ENCODE data around the gene RAB3D. TPM values are rescaled to one million over a fixed set of nuclear protein-coding genes. Genes with fewer than 3 reads are reported as not detected.

RAB3D gene
- total RNA-seq, 1 donor from 2014 or later, result 9.9 TPM

DNA sequence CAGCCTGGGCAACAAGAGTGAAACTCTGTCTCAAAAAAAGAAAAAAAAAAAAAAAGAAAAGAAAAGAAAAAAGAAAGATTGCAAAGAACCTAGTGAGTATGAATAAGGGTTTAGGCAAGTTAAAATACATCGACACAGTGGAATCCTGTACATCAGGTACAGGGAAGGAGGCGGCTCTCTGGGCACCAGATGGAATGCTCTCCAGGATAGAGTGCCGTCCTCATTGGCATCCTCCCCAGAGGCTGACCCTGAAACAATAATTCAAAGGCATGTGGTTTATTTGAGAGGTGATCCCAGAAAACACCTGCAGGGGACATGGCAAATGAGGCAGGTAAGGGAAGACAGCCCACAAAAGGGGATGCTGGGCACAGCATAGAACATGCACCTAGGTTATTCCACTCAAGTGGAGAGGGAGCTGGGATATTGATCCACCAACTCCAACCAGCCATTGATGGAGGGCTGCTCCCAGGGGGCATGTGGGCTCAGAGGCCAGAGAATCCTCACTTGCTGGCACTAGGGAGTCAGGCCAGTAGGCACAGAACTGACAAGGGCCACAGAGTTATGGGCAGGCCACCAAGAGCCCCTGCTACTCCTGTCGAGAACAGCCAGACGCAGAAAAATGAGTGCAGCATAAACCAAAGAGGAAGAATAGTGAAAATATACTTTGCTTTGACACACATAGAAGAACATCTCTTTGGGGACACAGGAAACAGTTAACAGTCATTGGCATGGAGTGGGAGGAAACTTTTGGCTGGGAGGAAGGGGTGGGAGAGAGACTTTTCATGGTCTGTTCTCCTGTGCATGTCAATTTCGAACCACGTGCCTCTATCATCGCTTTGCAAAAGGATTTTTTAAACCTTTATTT, 39.3 kb downstream of the RAB3D start:
- Histone ChIP-seq H3K36me3 (ENCODE audit: control insufficient read depth in 3 of 3, insufficient read depth in 3 of 3, low read length in 3 of 3) (no peaks in the 10 kb centered on the region), H3K27me3 (ENCODE audit: control insufficient read depth in 3 of 3, insufficient read depth in 3 of 3, low read length in 3 of 3) (peaks cover 7 to 9% (median 8%) of the 10 kb centered on the region in 3 donors), H3K9ac (ENCODE audit: low read depth in 1 of 3, low read length in 3 of 3) (no peak overlapping the region), H3K27ac (ENCODE audit: low read depth, low read length) (no peak overlapping the region), H3K9me3 (ENCODE audit: control insufficient read depth in 3 of 3, low read length in 3 of 3) (no peaks in the 10 kb centered on the region), H3K4me1 (ENCODE audit: control insufficient read depth in 3 of 3, insufficient read depth in 3 of 3, low read length in 3 of 3) (no peaks in the 10 kb centered on the region), H3K4me3 (ENCODE audit: low read length in 3 of 3) (no peak overlapping the region)

DNA sequence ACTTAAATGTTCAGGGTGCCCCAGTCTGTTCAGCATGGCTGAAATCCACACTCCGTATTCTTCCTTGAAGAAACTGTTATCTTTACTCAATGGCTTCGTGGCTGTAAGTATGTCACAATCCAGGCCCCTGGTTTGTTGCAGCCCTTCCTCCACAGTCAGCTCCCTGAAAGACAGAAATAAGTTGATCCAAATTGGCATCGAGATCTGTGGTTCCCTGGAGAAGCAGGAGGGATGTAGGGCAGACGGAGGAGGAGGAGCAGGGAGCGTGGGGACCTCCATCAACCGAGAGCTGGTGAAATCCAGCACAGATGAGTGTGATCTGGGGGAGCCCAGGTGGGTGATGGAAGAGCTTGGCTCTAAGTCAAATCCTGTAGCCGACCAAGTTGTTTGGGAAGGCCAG, 43.2 kb downstream of the RAB3D start:
- H3K4me1 ChIP-seq (ENCODE audit: control insufficient read depth in 3 of 3, insufficient read depth in 3 of 3, low read length in 3 of 3), result peaks cover 0 to 3% (median 2%) of the 10 kb centered on the region in 3 donors
- H3K9me3 ChIP-seq (ENCODE audit: control insufficient read depth in 3 of 3, low read length in 3 of 3), result no peaks in the 10 kb centered on the region
- H3K9ac ChIP-seq (ENCODE audit: low read depth in 1 of 3, low read length in 3 of 3), result no peak overlapping the region
- H3K27me3 ChIP-seq (ENCODE audit: control insufficient read depth in 3 of 3, insufficient read depth in 3 of 3, low read length in 3 of 3), result peaks cover 4 to 16% (median 15%) of the 10 kb centered on the region in 3 donors
- H3K4me3 ChIP-seq (ENCODE audit: low read length in 3 of 3), result no peak overlapping the region
- H3K36me3 ChIP-seq (ENCODE audit: control insufficient read depth in 3 of 3, insufficient read depth in 3 of 3, low read length in 3 of 3), result no peaks in the 10 kb centered on the region
- no peak overlapping the region for H3K27ac ChIP-seq (ENCODE audit: low read depth, low read length)

DNA sequence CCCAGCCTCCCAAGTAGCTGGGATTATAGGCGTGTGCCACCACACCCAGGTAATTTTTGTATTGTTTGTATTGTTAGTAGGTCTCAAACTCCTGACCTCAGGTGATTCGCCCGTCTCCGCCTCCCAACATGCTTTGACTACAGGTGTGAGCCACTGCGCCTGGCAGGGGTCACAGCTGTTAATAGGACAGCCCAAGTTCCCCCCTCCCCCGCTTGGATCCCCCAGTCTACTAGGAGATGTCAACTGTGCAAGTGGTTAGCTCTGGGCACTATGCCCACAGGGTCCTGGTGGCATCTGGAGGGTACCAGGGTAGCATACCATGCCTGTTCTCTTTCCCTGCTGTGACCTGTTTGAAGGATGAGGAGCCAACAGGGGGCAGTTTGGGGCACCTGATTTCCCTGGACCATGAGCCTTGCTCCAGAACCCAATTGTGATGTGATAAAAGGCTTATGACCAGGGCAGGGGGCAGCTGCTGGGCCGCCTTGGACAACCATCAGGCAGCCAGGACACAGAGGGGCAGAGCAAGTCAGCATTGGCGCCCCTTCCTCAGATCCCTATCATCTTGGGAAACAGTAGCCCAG, 43.7 kb downstream of the RAB3D start, which contains the start of gene TSPAN16:
Gene TSPAN16 (plus strand): TSS at position 496 of the 581 bp plus-strand sequence. CDS start 138 bp downstream, outside the sequence.
- Histone ChIP-seq H3K4me3 (ENCODE audit: low read length in 3 of 3) (no peak within 1 kb of the TSS), H3K36me3 (ENCODE audit: control insufficient read depth in 3 of 3, insufficient read depth in 3 of 3, low read length in 3 of 3) (no peaks in the 10 kb centered on the region), H3K9ac (ENCODE audit: low read depth in 1 of 3, low read length in 3 of 3) (no peak within 1 kb of the TSS), H3K27me3 (ENCODE audit: control insufficient read depth in 3 of 3, insufficient read depth in 3 of 3, low read length in 3 of 3) (peaks cover 4 to 18% (median 15%) of the 10 kb centered on the region in 3 donors), H3K4me1 (ENCODE audit: control insufficient read depth in 3 of 3, insufficient read depth in 3 of 3, low read length in 3 of 3) (peaks cover 0 to 3% (median 2%) of the 10 kb centered on the region in 3 donors), H3K9me3 (ENCODE audit: control insufficient read depth in 3 of 3, low read length in 3 of 3) (no peaks in the 10 kb centered on the region), H3K27ac (ENCODE audit: low read depth, low read length) (no peak within 1 kb of the TSS)

DNA sequence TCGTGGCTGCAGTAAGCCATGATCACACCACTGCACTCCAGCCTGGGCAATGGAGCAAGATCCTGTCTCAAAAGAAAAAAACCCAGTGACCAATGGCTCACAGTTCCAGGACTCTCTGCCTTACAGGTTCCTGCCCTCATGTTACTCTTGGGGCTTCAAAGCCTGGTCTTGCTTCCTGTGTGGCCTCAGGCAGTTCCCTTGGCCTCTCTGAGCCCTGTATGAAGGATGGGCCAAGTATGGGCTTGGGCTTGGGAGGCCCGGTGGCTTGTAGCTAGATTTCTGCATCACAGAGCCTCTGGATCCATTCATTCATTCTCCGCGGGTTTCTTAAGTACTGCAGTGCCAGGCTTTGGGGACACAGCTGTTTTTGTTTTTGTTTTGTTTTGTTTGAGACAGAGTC, 44.3 kb downstream of the RAB3D start:
- H3K27me3 ChIP-seq (ENCODE audit: control insufficient read depth in 3 of 3, insufficient read depth in 3 of 3, low read length in 3 of 3), result peaks cover 4 to 19% (median 15%) of the 10 kb centered on the region in 3 donors
- H3K4me1 ChIP-seq (ENCODE audit: control insufficient read depth in 3 of 3, insufficient read depth in 3 of 3, low read length in 3 of 3), result peaks cover 0 to 3% (median 2%) of the 10 kb centered on the region in 3 donors
- no peaks in the 10 kb centered on the region for H3K36me3 ChIP-seq (ENCODE audit: control insufficient read depth in 3 of 3, insufficient read depth in 3 of 3, low read length in 3 of 3)
- no peak overlapping the region for H3K4me3 ChIP-seq (ENCODE audit: low read length in 3 of 3)
- no peak overlapping the region for H3K9ac ChIP-seq (ENCODE audit: low read depth in 1 of 3, low read length in 3 of 3)
- H3K9me3 ChIP-seq (ENCODE audit: control insufficient read depth in 3 of 3, low read length in 3 of 3), result no peaks in the 10 kb centered on the region
- H3K27ac ChIP-seq (ENCODE audit: low read depth, low read length), result no peak overlapping the region

DNA sequence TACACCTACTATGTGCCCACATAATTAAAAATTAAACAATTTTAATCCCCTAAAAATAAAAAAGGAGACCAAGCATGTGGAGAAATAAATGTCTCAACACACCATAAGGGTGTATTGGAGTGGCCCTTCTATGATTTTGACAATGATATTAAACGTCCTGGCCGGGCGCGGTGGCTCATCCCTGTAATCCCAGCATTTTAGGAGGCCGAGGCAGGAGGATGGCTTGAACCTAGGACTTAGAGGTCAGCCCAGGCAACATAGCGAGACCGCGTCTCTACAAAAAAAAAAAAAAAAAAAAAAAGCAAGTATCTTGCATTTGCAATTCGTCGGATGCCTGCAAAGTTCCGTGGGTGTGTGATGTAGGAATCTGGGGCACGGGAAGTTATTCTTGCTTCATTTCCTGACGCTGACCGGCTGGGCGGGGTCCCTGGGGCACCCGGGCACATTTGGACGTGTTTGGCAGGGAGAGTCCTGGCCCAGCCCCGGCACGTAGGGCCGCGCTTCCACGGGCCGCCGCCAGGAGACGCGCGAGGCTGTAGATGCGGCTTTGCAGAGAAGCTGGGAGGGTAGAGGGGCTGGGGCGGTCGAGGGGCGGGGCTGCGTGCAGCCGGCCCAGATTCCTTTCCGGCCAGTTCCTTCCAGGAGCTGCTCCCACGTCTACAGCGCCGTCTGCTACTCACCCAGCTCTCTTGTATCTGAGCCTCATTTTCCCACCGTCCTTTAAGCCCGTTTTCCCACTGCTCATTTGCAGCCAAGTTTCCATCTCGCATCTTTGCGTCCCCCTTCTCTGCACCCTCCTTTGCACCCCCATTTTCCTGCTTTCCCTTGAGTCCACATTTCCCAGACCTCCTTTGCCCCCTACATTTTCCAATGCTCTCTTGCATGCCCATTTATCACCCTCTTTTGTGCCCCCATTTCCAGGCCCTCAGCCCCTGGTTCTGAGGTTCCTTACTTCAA, 45.7 kb downstream of the RAB3D start:
- H3K27ac ChIP-seq (ENCODE audit: low read depth, low read length), result no peak overlapping the region
- no peaks in the 10 kb centered on the region for H3K36me3 ChIP-seq (ENCODE audit: control insufficient read depth in 3 of 3, insufficient read depth in 3 of 3, low read length in 3 of 3)
- H3K9me3 ChIP-seq (ENCODE audit: control insufficient read depth in 3 of 3, low read length in 3 of 3), result no peaks in the 10 kb centered on the region
- H3K9ac ChIP-seq (ENCODE audit: low read depth in 1 of 3, low read length in 3 of 3), result peak overlapping the region in 1 of 3 donors; percentile 41
- peak overlapping the region; percentile 19 to 60 (median 43) for H3K4me3 ChIP-seq (ENCODE audit: low read length in 3 of 3)
- H3K4me1 ChIP-seq (ENCODE audit: control insufficient read depth in 3 of 3, insufficient read depth in 3 of 3, low read length in 3 of 3), result peaks cover 0 to 3% (median 2%) of the 10 kb centered on the region in 3 donors
- H3K27me3 ChIP-seq (ENCODE audit: control insufficient read depth in 3 of 3, insufficient read depth in 3 of 3, low read length in 3 of 3), result peaks cover 0 to 19% (median 15%) of the 10 kb centered on the region in 3 donors

DNA sequence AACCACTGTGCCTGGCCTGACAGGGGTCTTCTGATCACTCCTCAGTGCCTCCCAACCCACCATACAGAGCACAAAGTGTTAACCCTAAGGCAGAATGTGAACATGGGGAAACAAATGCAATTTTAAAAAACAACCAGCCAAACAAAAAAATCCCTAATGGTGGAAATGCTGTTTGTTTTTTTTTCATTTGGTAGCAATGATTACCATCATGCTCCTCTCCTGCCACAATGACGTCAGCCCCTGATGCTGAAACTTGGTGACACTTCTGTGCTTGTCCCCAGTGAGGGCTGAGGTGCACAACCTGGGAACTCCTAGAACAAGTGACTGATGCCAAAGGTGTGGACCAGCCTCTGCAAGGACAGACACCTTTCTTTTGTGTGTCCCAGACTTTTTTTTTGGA, 47.5 kb downstream of the RAB3D start:
- no peaks in the 10 kb centered on the region for H3K9me3 ChIP-seq (ENCODE audit: control insufficient read depth in 3 of 3, low read length in 3 of 3)
- H3K4me3 ChIP-seq (ENCODE audit: low read length in 3 of 3), result no peak overlapping the region
- H3K9ac ChIP-seq (ENCODE audit: low read depth in 1 of 3, low read length in 3 of 3), result no peak overlapping the region
- no peak overlapping the region for H3K27ac ChIP-seq (ENCODE audit: low read depth, low read length)
- H3K27me3 ChIP-seq (ENCODE audit: control insufficient read depth in 3 of 3, insufficient read depth in 3 of 3, low read length in 3 of 3), result peaks cover 0 to 19% (median 12%) of the 10 kb centered on the region in 3 donors
- no peaks in the 10 kb centered on the region for H3K36me3 ChIP-seq (ENCODE audit: control insufficient read depth in 3 of 3, insufficient read depth in 3 of 3, low read length in 3 of 3)
- peaks cover 0 to 3% (median 2%) of the 10 kb centered on the region in 3 donors for H3K4me1 ChIP-seq (ENCODE audit: control insufficient read depth in 3 of 3, insufficient read depth in 3 of 3, low read length in 3 of 3)

DNA sequence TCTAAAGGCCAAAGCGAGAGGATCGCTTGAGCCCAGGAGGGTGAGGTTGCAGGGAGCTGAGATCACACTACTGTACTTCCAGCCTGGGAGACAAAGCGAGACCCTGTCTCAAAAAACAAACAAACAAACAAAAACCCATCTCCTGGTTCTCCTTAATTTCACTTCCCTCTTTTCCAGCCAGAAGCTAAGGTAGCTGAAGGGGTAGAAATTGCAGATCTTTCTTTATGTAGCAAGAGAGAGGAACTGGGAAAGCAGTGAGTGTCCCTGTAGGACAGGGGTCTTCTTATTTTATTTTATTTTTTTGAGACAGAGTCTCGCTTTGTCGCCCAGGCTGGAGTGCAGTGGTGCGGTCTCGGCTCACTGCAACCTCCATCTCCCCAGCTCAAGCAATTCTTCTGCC, 48.0 kb downstream of the RAB3D start:
- Histone ChIP-seq H3K27ac (ENCODE audit: low read depth, low read length) (no peak overlapping the region), H3K36me3 (ENCODE audit: control insufficient read depth in 3 of 3, insufficient read depth in 3 of 3, low read length in 3 of 3) (no peaks in the 10 kb centered on the region)

DNA sequence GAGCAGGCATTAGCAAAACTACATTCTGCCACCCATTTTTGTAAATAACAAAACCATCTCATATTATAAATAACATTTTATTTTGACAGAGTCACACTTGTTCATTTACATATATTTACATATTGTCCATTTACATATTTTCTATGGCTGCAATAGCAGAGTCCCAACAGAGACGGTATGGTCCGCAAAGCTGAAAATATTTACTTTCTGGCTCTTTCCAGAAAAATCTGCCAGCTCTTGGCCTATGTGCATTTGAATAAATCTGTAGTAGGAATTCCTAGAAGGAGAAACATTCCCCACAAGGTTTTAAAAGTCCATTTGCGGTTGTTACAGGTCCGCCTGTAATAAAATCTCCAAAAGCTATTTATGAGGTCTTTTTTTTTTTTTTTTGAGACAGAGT, 49.2 kb downstream of the RAB3D start:
- H3K9me3 ChIP-seq (ENCODE audit: control insufficient read depth in 3 of 3, low read length in 3 of 3), result no peaks in the 10 kb centered on the region
- H3K4me1 ChIP-seq (ENCODE audit: control insufficient read depth in 3 of 3, insufficient read depth in 3 of 3, low read length in 3 of 3), result peaks cover 0 to 3% (median 2%) of the 10 kb centered on the region in 3 donors
- no peaks in the 10 kb centered on the region for H3K36me3 ChIP-seq (ENCODE audit: control insufficient read depth in 3 of 3, insufficient read depth in 3 of 3, low read length in 3 of 3)
- peaks cover 0 to 12% (median 7%) of the 10 kb centered on the region in 3 donors for H3K27me3 ChIP-seq (ENCODE audit: control insufficient read depth in 3 of 3, insufficient read depth in 3 of 3, low read length in 3 of 3)
- no peak overlapping the region for H3K27ac ChIP-seq (ENCODE audit: low read depth, low read length)
- H3K9ac ChIP-seq (ENCODE audit: low read depth in 1 of 3, low read length in 3 of 3), result no peak overlapping the region
- H3K4me3 ChIP-seq (ENCODE audit: low read length in 3 of 3), result no peak overlapping the region

More for the DNA sequence above, 48.0 kb downstream of the RAB3D start:
- no peak overlapping the region for H3K4me3 ChIP-seq (ENCODE audit: low read length in 3 of 3)
- H3K4me1 ChIP-seq (ENCODE audit: control insufficient read depth in 3 of 3, insufficient read depth in 3 of 3, low read length in 3 of 3), result peaks cover 0 to 3% (median 2%) of the 10 kb centered on the region in 3 donors
- H3K27me3 ChIP-seq (ENCODE audit: control insufficient read depth in 3 of 3, insufficient read depth in 3 of 3, low read length in 3 of 3), result peaks cover 0 to 19% (median 12%) of the 10 kb centered on the region in 3 donors
- H3K9ac ChIP-seq (ENCODE audit: low read depth in 1 of 3, low read length in 3 of 3), result no peak overlapping the region
- no peaks in the 10 kb centered on the region for H3K9me3 ChIP-seq (ENCODE audit: control insufficient read depth in 3 of 3, low read length in 3 of 3)

DNA sequence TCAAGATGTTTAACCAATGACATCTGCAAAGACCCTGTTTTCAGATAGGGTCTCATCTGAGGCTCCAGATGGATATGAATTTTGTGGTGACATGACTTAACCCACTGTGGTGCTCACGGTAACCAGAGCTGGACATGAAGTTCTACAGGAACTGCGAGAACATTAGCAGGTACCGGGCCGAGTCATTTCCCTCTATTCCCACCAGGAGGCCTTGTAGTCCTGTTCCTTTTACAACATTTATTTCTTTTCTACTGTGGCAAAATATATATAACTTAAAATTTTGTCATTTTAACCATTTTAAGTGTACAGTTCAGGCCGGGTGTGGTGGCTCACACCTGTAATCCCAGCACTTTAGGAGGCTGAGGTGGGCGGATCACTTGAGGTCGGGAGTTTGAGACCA, 51.1 kb downstream of the RAB3D start:
- Histone ChIP-seq H3K9me3 (ENCODE audit: control insufficient read depth in 3 of 3, low read length in 3 of 3) (no peaks in the 10 kb centered on the region), H3K4me3 (ENCODE audit: low read length in 3 of 3) (no peak overlapping the region), H3K27me3 (ENCODE audit: control insufficient read depth in 3 of 3, insufficient read depth in 3 of 3, low read length in 3 of 3) (peaks cover 0 to 7% (median 7%) of the 10 kb centered on the region in 3 donors), H3K4me1 (ENCODE audit: control insufficient read depth in 3 of 3, insufficient read depth in 3 of 3, low read length in 3 of 3) (no peaks in the 10 kb centered on the region), H3K27ac (ENCODE audit: low read depth, low read length) (no peak overlapping the region), H3K36me3 (ENCODE audit: control insufficient read depth in 3 of 3, insufficient read depth in 3 of 3, low read length in 3 of 3) (no peaks in the 10 kb centered on the region), H3K9ac (ENCODE audit: low read depth in 1 of 3, low read length in 3 of 3) (no peak overlapping the region)

Data from skeletal muscle tissue (tissue), 4 donors.